Measurements from ENCODE around the gene PDZD4.

Gene PDZD4, protein sequence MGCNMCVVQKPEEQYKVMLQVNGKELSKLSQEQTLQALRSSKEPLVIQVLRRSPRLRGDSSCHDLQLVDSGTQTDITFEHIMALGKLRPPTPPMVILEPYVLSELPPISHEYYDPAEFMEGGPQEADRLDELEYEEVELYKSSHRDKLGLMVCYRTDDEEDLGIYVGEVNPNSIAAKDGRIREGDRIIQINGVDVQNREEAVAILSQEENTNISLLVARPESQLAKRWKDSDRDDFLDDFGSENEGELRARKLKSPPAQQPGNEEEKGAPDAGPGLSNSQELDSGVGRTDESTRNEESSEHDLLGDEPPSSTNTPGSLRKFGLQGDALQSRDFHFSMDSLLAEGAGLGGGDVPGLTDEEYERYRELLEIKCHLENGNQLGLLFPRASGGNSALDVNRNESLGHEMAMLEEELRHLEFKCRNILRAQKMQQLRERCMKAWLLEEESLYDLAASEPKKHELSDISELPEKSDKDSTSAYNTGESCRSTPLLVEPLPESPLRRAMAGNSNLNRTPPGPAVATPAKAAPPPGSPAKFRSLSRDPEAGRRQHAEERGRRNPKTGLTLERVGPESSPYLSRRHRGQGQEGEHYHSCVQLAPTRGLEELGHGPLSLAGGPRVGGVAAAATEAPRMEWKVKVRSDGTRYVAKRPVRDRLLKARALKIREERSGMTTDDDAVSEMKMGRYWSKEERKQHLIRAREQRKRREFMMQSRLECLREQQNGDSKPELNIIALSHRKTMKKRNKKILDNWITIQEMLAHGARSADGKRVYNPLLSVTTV

DNA sequence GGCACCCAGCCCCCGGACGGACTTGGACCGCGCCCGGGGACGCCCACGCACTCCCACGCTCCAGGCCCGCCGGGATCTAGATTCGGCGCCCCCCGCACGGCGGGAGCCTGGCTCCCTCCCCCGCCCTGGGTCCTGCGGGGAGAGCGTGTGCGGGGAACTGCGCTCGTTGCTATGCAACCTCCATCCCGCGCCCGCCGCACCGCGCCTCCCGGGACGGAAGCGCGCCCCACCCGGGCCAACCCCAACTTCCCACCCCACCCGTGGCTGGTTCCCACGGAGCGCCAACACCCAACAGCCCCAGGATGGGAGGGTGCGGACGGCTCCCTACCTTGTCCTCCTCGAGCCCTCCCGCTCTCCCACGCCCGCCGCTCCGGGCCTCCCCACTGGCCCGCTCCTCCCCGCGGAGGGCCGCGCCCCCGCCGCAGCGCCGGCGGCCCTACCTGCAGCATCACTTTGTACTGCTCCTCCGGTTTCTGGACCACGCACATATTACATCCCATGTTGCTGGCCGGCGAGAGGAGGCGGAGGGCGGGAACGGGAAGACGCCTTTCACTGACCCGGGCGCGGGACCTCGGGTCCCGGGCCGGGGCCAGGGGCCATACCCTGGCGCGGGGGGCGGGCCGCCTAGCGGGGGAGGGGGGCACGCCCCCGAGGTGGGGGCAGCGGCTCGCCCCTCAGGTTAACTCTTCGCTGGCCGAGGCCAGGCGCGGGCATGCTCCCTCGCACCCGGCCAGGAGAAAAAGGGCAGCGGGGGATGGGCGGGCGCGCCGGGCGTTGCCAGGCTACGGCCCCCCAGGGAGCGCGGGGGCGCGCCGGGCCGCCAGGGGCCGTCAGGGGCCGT lies at the start of gene PDZD4:
PDZD4 (minus strand) TSS at position 746 of the 841 bp plus-strand sequence; CDS start at position 500, 246 bp downstream.
- no peak for DNase-seq (ENCODE audit: low spot score)

DNA sequence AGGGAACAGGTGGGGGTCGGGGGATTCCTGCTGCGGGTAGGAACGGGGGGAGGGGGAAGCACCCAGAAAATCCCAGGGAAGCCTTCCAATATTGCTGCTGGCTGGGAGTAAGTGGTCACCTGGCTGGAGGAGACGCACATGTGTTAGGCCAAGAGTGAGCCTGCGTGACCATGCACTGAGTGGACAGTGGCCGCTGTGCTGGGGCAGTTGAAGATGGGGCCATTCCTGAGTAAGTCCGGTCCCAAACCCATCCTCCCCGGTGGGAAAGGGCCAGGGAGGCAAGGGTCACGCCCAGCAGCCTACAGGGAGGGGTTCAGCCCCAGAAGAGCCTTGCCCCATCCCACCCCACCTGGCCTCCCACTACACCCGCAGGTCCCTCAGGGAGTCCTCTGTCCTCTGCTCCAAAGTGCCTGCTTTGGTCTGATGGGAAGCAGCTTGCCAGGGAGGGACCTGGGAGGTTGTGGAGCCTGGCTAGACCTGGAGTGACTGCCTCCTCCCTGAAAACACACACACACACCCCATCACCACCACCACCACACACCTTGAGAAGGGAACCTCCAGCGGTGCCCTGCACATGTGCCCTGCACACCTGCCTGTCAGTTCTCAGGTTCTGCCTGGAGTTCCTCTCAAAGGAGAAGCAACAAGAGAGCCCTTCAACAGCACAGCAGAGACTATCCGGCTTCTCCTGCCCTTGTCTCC lies 49.5 kb upstream of the PDZD4 start:
- no peak for DNase-seq (ENCODE audit: low spot score)

DNA sequence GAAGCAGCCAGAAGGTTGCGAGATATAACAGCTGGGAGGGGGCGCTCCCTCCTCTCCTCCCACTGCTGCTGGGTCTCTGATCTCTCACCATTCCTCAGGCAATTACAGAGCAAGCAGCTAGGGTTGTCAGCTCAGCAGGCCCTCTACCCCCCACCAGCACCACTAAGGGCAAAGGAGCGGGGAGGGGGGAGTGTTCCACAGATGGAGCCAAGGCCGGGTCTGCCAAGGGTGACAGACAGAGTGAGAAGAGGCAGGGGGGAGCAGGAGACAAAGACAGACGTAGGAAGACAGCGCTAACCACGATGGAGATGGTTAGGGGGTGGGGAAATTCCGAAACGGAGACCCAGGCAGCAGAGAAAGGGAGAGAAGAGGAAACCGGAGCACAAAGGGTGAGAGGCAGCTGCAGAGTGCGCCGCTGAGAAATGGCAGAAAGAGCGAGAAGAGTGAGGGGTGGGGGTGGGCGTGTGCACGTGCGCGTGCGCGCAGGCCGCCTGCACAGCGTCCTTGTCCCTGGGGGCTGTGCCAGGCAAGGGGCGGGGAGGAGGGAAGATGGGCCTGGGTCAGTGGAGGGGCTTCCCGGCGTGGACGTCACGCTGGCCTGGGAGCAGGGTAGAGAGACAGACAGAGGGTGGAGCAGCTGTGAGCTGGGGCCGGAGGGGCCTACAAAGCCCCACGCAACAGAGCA lies 48.8 kb upstream of the PDZD4 start:
- DNase-seq (ENCODE audit: low spot score) = no peak

DNA sequence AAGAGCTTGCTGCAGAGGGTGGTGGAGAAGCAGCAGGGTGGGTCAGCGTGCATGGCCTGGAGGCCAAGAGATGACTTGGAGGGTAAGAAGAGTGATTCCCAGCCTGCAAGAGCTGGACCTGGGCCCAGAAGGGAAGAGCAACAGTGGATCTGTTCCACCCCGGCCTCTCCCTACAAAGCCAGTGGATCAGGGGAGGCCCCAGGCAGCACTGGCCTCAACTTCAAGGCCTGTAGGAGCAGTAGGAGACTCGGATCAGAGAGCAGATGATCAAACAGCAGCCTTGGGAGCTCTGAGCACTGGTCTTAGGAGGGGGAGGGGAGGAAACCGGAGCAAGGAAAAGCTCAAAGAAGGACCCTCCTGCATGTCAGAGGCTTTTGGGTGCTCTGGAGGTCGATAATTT lies 48.0 kb upstream of the PDZD4 start:
- no peak for DNase-seq (ENCODE audit: low spot score)

DNA sequence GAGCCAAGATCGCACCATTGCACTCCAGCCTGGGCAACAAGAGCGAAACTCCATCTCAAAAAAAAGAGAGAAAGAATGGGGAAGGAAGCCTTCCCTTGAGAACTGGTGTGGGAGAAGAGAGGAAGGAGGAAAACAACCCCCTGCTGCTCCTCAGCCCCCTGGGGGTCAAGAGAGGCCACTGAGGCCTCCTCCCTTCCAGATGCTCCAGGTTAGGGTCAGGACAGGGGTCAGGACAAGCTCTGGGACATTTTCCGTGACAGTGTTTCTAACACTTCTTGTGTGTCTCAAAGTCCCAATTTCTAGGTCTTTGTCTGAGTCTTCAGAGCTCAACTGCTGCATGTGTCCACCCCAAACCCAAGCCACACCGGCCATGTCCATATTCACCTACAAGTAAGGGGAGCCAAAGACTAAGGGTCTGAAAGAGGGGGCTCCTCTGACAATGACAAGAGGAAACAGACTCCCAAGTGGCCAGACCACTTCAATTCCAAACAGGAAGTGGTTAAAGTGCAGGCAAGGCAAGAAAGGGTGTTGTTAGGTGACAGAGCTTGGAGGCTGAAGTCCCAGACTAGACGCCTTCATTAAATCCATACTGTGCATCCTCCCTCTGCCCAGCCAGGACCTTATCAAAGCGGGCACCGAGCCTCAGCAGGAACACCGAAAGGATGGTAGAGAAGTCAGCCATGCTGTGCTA lies 47.4 kb upstream of the PDZD4 start:
- DNase-seq (ENCODE audit: low spot score) = no peak

DNA sequence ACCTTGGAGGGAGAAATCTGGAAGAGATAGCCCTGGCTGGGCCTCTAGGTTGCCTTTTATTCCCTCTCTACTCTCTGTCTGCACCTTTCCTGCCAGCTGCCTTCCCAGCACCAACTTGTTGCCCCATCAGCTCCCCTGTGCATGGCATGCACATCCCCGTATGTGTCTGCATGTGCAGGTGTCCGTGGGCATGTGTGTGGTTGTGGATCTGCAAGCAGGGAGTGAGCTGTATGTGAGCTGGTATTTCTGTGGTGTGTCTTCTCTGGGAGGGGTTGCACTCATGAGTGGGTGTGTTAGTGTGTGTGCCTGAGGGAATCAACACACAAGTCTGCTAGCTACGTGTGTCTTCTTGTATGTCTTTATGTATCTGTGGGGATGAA lies 45.8 kb upstream of the PDZD4 start:
- DNase-seq (ENCODE audit: low spot score) = no peak

DNA sequence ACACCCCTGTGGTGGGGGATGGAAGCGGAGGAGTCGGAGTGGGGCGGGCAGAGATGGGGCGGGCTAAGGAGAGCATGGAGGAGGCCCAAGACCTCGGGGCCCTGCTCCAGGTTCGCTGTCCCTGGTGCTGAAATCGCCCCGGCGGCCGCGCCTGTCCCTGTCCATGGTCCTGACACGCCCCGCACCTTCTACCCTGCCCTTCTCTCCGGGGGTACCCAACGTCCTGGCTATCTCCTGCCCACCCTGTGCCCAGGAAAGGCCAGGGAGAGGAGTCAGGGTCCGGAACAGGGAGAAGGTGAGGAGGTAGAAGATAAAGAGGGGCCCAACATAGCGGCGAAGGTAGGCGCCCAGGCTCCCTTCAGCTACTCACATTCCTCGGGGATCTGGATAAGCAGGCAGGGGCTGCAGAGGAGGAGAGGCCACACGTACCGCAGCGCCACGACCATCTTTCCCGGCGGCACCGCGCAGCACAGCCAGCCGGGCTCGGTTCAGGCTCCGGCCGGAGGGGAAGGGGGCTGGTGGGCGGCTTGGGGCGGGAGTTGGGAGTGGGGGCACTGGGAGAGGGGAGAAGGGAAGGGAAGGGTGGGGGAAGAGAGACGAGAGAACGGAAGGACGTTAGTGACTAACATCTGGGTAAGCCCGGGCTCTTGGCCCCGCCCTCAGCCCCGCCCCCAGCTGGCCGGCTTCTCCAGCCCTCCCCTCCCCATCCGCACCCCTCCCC lies 45.2 kb upstream of the PDZD4 start:
- DNase-seq (ENCODE audit: low spot score) = peak; percentile 81

DNA sequence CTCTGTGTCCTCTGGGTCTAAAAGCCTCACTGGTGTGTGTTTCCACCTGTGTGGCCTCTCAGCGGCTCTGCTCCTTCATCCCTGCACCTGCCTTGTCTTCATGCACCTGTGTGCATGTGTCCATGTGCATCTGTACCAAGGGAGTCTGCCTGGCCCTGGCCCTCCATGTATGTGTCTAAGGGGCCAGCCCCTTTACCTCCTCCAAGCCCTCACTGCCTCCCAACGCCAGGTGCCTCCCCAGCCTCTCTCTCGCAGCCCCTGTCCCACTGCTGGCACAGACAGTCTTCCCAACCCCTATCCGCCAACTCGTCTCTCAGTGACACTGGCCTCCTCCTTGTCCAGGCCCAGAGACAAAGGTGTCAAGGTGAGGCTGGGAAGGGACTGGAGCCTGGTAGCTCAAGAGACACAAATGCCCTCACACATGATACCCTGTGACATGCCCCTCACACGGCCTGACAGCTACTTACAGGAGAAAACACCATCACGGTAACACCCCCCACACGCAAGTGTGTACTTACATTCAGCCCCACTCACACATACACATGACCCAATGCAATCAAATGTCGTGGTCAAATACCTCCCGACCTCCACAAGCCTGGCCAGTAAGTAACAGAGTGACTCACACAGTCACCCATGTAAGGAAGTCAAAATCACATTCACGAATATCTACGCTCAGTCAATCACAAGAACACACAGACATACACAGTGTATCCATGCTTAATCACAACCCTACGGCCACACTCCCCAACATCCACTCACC lies 44.2 kb upstream of the PDZD4 start:
- DNase-seq (ENCODE audit: low spot score) = no peak

DNA sequence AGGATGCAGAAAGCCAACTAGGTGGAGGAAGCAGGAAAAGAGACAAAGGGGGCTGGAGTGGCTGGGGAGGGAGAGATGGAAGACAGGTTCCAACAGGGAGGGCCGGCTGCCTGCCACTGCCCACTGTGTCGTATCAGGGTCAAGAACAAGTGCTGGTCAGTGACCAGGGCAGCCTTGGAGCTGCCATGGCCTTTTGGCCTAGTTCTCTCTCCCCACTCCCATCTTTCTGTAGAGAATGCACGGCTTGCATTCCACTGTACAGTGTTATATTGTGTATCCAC lies 43.7 kb upstream of the PDZD4 start:
- no peak for DNase-seq (ENCODE audit: low spot score)

DNA sequence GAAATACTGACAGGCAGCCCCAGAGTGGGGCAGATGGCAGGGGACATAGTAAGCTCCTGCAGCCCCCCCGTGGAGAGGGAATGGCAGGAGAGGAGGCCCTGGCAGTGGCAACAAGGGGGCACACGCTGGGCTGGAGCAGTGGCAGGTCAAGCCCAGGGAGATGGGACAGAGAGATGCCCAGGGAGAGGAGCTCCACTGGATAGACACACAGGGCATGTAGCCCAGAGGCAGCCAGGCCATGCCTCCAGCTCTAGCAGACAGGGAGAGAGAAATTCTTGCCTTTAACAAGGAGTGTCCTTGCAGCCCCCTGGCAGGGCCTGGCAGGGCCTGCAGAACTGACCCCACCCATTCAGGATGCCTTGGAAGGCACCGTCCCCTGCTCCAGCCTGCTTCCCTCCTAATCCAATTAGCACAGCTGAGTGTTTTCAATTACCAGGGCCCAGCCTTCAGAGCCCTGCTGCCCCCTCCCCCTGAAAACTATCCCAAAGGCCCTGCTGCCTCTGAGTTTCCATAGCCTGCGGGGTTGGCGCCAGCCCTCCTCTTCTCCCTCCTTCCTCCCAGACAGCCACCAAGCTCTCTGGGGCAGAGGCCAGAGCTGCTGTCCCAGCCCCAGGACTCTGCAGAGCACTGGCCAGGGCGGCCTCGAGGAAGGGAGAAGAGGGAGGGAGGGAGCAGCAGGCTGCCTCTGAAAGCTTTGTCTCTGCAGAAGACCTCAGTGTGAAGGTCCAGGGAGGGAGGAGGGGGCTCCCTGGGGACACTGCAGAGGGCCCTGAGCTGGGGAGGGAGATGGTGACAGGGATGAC lies 43.1 kb upstream of the PDZD4 start:
- no peak for DNase-seq (ENCODE audit: low spot score)

DNA sequence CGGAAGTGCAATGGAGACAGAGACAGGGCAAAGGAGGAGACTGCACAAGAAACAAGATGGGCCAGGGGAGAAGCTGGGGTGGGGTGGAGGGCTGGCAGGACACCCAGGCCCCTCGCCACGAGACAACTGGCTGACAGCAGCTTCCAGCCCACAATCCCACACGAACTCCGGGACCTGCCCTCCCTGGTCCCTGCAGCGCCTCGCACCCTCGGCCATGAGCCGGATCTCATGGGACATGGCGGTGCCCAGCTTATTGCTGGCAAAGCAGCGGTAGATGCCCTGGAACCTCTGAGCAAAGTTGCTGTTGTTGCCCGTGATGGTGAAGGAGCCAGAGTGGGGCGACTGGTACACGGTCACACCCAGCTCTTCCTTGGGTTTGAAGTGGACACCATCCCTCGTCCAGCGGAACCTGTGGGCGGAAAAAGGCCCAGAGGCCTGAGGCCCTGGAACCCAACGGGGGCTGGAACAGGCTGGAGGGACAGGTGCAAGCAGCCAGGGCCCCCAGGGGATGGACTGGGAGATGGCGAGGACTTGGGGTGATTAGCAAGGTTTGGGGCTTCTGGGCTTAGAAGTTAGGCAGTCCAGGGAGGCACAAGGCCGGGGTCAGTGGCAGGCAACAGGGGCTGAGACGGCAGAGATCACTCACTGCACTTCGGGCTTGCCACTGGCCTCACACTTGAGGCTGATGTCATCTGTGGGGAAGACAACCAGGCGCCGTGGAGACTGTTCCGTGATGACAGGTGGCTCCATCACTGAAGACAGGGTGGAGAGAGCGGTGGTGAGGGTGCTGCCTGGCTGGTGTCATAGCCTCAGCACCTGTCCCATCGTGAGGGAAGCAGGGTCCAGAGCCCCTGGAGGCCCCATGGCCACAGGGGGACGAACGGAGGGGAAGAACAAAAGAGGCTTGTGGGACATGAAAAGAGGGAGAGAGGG lies 41.9 kb upstream of the PDZD4 start:
- no peak for DNase-seq (ENCODE audit: low spot score)

DNA sequence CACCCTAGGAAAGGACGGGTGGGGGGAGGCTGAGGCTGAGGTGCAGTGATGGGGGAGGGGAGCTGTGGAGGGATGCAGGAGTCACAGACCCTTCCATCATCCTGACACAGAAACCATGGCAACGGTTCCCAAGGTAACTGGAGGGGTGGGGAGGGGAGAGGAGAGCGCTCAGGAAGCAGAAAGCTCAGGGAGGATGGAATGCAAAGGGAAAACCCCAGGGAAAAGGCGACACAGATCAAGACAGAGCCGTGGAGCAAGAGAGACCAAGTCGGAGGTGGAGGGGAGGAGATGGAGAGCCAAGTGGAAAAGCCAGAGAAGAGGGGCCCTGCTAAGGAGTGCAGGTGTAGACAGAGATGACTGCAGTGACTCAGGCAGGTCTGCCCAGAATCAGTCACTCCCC lies 41.1 kb upstream of the PDZD4 start:
- DNase-seq (ENCODE audit: low spot score) = no peak

DNA sequence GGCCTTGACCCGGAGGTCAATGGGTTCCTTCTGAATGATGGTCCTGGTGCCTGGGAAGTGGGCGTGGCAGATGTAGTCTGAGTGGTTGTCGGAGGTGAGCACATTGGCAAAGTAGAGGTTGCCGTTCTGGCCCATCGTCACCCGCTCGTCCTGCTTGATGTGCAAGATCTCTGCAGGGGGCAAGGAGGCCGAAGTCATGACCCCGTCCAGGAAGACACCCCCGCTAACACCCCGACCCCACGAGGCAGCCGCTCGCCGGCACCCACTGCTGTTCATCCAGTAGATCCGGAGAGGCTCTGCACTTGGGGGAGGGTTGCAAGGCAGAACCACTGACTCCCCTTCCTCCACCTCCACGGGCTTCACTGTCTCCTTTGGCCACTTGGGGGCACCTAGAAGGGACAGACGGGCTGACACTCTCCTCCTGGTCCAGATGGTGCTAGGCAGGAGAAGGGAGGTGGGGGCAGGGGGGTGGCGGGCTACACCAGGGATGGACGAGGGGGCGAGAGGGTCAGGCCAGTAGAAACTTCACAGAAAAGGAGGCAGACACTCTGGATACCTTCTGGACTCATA lies 40.5 kb upstream of the PDZD4 start:
- no peak for DNase-seq (ENCODE audit: low spot score)

DNA sequence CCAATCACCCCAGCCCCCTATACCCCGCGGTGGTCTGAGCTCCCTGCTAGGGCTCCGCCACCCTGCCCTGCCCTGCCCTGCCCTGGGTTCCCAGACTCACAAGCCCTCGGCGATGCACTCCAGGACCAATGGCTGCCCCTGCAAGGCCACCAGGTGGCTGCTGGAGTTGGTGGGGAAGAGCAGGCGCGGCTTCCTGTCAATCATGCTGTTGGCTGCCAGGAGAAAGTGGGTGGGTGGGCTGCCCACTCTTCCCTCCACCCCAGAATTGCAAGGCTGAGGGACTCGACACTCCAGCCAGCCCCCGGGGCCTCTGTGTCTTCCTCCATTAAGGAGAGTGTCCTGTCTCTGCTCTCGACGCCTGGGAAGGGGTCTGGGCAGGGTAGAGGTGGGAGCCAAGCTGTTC lies 39.9 kb upstream of the PDZD4 start:
- DNase-seq (ENCODE audit: low spot score) = no peak

DNA sequence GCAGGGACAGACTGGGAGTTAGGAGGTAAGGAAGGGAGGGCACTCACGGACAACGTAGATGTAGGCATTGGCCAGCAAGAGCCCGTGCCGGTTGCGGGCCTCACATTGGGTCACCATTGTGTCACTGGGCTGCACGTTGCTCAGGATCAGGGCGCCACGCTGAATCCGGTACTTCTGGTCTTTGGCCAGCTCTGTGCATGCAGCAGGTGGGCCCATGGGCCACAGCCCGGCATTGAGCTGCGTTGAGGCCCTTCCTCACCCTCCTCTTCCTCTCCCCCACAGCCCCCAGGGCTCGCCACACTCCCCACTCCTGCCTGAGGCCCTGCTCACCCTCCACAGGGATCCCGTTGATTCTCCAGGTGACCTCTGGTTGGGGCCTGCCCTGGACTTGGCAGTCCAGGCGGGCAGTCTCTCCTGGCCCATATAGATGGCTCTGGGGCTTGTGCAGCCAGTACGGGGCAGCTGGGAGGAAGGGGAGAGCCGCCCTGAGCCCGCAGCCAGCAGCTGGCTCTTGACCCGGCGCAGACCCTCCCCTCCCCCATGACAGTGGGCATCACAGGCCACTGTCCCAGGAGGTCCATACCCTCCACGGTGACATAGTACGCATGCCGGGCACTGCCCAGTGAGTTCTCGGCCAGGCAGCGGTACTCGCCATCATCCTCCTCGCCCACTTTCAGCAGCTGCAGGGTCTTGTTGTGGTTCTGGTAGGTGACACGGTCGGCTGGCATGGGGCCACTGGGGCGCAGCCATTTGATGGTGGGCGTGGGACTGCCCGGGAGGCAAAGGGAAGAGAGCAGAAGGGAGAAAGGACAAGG lies 39.3 kb upstream of the PDZD4 start:
- DNase-seq (ENCODE audit: low spot score) = no peak
